Stimulated activated CD8-positive, alpha-beta memory T cell treated with anti-CD3 and anti-CD28 coated beads, Interleukin-4, amount 100 ng/mL, for 4 hours (primary cell): ENCODE results near the gene RAD52.

Experiments
- DNase-seq, 2 donors: peaks; one replicate each; pipeline ENCODE4 v3.0.0-alpha.2; 2020; ENCODE audit warnings: low read depth in 2 of 2, low spot score in 1 of 2

Gene RAD52

GRCh38 chr12:915090-915489 is 34.4 kb downstream of the RAD52 start:
- DNase-seq = no peak

- DNase-seq = no peak
These were observed 35.4 kb downstream of the RAD52 start for GRCh38 chr12:913919-914698.

GRCh38 chr12:912466-913235 is 36.8 kb downstream of the RAD52 start:
- DNase-seq = no peak

- DNase-seq = no peak
These were observed 38.2 kb downstream of the RAD52 start for GRCh38 chr12:911191-911826.

GRCh38 chr12:910416-910815 is 39.1 kb downstream of the RAD52 start:
- no peak for DNase-seq

- DNase-seq = no peak
These were observed 39.6 kb downstream of the RAD52 start for GRCh38 chr12:909861-910260.

- DNase-seq = no peak
These were observed 41.9 kb downstream of the RAD52 start for GRCh38 chr12:907413-908185.

- DNase-seq = no peak
These were observed 43.4 kb downstream of the RAD52 start for GRCh38 chr12:906062-906585.

DNA sequence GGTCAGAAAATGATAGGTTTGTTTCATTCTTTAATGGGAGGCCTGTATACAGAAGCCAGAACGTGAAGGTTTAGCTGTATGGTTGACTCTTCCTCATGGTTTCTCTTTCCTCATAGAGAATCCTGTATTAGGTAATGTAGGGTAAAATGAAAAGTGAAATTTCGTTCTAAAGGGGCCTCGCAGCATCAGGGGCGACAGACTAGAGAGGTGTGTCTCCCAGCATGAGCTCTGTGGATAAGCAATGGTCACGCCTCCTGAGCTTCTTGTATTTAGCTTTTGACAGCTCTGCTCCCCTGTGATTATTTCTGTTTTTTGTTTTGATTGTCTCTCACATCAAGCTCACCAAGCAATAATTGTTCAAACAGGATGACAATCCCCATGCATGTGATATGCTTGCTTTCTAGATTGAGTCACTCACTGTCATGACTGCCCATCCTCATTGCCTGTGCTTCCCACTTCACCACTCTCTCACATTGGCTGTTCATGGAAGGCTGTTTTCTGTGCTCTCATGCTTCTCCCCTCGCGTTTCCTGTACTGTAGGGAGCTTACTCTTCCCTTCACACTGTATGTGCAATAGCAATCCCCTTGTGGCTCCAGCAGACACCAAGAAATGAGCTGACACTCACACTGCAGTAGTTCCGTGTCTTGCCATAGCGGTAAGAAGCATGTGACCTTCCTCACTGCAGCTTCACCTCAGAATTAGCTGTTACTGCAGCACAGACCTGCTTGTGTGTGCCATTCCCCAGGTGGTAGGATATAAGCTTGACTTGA is 44.0 kb downstream of the RAD52 start:
- DNase-seq = no peak

DNA sequence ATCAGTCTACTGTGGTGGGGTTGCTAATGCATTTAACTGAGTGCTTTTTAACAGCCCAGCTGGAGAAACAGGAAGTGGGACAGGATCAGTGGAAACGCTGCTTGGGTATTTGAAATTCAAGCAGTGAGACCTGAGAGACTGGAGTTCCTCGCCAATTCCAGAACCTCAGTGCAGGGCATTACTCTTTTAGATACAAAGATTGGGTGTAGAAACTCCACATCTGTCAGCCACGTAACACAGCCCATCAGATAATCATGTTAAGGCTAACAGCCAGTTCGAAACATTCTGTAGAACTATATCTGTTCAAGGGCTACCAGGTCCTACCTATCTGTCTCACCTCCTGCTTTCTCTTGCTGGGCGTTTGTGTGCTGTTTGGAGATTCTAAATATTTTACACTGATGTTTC is 45.5 kb downstream of the RAD52 start:
- DNase-seq = no peak

DNA sequence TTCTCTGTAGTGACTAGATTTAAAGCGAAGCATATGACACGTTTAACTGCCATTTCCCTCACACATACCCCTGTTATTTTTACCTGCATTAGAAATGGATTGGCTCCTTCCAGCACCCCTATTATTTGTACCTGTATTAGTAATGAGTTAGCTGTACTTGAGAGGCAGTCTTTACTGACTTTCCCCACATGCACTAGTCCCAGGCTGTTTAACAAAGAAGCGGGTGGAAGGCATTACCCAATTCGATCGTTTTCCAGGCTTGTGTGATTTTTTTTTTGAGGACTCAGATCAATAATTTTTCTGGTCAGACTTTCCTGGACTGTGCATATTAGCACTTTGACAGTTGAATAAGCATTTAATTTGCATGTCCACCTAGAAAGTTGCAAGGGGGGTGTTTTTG is 46.4 kb downstream of the RAD52 start:
- DNase-seq = no peak

DNA sequence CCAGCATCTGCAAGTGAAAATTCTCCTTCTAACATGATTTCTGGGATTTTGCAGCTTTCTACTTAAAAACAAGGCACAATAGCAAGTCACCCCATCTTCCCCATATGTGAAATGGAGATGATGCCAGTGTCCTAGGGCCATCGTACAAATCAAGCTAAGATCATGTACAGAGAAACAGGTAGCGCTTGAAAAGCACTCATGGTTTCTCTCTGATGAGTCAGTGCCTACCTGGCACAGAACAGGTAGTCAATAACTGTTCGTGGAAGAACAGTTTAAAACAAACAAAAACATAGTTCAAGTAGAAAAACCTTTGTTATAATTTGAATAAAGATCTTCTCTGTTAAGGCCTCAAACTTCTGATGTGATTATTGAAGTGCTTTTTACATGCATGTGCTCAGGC is 46.9 kb downstream of the RAD52 start:
- no peak for DNase-seq

- no peak for DNase-seq
These were observed 52.1 kb downstream of the RAD52 start for GRCh38 chr12:897386-897785.

DNA sequence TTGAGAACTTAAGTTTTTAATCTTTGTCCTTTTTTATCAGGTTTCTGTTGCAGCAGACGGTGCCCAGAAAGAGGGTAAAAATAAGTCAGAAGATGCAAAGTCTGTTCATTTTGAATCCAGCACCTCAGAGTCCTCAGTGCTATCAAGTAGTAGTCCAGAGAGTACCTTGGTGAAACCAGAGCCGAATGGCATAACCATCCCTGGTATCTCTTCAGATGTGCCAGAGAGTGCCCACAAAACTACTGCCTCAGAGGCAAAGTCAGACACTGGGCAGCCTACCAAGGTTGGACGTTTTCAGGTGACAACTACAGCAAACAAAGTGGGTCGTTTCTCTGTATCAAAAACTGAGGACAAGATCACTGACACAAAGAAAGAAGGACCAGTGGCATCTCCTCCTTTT is 53.5 kb downstream of the RAD52 start:
- no peak for DNase-seq

GRCh38 chr12:894226-894625 is 55.3 kb downstream of the RAD52 start:
- DNase-seq = no peak

GRCh38 chr12:886206-886605 is 63.3 kb downstream of the RAD52 start:
- DNase-seq = no peak

GRCh38 chr12:885701-886100 is 63.8 kb downstream of the RAD52 start:
- DNase-seq = no peak

DNA sequence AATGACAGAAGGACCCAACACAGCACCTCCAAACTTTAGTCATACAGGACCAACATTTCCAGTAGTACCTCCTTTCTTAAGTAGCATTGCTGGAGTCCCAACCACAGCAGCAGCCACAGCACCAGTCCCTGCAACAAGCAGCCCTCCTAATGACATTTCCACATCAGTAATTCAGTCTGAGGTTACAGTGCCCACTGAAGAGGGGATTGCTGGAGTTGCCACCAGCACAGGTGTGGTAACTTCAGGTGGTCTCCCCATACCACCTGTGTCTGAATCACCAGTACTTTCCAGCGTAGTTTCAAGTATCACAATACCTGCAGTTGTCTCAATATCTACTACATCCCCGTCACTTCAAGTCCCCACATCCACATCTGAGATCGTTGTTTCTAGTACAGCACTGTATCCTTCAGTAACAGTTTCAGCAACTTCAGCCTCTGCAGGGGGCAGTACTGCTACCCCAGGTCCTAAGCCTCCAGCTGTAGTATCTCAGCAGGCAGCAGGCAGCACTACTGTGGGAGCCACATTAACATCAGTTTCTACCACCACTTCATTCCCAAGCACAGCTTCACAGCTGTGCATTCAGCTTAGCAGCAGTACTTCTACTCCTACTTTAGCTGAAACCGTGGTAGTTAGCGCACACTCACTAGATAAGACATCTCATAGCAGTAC is 64.6 kb downstream of the RAD52 start:
- no peak for DNase-seq

- DNase-seq = no peak
These were observed 68.8 kb downstream of the RAD52 start for GRCh38 chr12:880656-881055.

- no peak for DNase-seq
These were observed 69.9 kb downstream of the RAD52 start for GRCh38 chr12:879641-880040.
